Epithelial cell of proximal tubule (primary cell): ENCODE data around the gene WSB2. TPM values are rescaled to one million over a fixed set of nuclear protein-coding genes. Genes with fewer than 3 reads are reported as not detected.
A peak's percentile ranks its signal among the peaks of the same experiment; 100 is the strongest.

Source experiments
- DNase-seq: peaks from one replicate; pipeline ENCODE4 v3.0.0-alpha.2; 2011; ENCODE audit warnings: low read depth
- H3K4me3 ChIP-seq: 2 replicates; pipeline ENCODE4 v1.5.1; 2011; ENCODE audit warnings: low read depth, mild to moderate bottlenecking, low read length
- CTCF ChIP-seq: conservative IDR thresholded peaks from 2 replicates; pipeline ENCODE4 v1.5.1; 2012; ENCODE audit warnings: low read depth, mild to moderate bottlenecking, low read length
- total RNA-seq: library from RNA; depleted of rRNA; stranded (reverse); fragments of >200 nt; gene quantifications from 2 replicates; pipeline ENCODE4 v1.2.3, GENCODE V29; 2015

The WSB2 gene
- total RNA-seq, 1 donor from 2014 or later, result 79.6 TPM

GRCh38 chr12:117986705-117987469 lies 74.1 kb downstream of the WSB2 start:
- H3K4me3 ChIP-seq, result peak overlapping the region; percentile 5
- peak; percentile 89 for DNase-seq
- TF ChIP-seq CTCF, result no peak

- DNase-seq, result no peak
- no peak for TF ChIP-seq CTCF
- H3K4me3 ChIP-seq, result no peak overlapping the region
Observed at GRCh38 chr12:117985182-117985581, 75.8 kb downstream of the WSB2 start.

Other genes with a start within 250 kb of the WSB2 start
- gene KSR2, start 92.2 kb downstream of the WSB2 start, total RNA-seq, result 0.29 TPM in 2 replicates
- gene RFC5, start 44.5 kb downstream of the WSB2 start, total RNA-seq, result 31.0 and 62.1 TPM in 2 replicates
- 24.6 and 31.0 TPM in 2 replicates for gene VSIG10, start 42.8 kb upstream of the WSB2 start, total RNA-seq
- 445 and 494 TPM in 2 replicates for gene PEBP1, start 74.9 kb upstream of the WSB2 start, total RNA-seq